CD4-positive, alpha-beta T cell treated with Interleukin-1 beta for 1 hour (primary cell): ENCODE results near the gene SERPINB1.

ENCODE experiments used
- DNase-seq, 2 donors: peaks; one replicate each; pipeline ENCODE4 v3.0.0-alpha.2; 2020 to 2022

The SERPINB1 gene

GRCh38 chr6:2790588-2791449 lies 50.8 kb downstream of the SERPINB1 start:
- peak; percentile 67 to 69 for DNase-seq

GRCh38 chr6:2786269-2786668 lies 55.4 kb downstream of the SERPINB1 start:
- DNase-seq, result no peak

DNA sequence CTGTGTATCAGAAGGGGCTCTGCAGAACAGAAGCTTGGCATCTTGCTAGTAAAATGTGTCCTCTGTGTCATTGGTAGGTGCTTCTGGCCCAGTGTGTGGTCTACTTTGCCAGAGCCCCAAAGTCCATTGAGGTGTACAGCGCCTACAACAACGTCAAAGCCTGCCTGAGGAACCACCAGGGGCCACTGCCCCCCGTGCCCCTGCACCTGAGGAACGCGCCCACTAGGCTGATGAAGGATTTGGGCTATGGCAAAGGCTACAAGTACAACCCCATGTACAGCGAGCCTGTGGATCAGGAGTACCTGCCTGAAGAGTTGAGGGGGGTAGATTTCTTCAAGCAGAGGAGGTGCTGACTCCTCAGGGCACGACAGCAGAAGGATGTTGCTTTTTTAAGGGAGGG lies 56.7 kb downstream of the SERPINB1 start:
- DNase-seq, result no peak

- no peak for DNase-seq
Measured at GRCh38 chr6:2784061-2784460, 57.6 kb downstream of the SERPINB1 start.

DNA sequence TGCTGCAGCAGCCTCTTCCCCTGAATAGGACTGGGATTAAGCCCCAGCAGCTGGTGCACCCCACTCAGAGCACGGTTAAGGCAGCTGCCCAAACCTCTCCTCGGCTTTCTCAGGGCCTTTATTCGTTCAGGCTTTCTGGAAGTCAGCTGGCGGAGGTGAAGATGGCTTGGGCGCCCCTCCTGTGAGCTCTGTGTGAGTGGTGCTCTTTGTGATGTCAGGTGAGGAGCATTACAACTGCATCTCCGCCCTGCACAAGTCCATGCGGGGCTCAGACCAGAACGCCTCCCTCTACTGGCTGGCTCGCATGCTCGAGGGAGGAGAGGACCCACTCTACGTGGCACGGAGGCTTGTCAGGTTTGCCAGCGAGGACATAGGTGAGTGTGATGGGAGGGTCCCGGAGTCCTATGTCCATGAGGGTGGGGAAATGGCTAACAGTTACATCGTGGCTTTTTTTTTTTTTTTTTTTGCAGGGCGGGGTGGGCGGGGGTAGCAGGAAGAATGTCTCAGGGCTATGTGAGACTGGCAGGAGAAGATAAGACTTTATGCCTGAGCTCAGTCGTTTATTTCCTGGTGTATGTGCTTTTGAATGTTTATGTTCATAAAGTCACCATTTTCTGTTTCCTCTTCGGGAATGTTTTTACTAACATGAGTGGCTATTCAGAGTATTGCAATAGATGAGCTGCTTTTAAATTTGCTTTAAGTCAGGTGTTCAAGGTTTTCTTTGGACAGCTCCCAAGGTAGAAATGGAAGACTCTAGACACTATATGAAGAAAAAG lies 58.3 kb downstream of the SERPINB1 start:
- DNase-seq, result no peak

DNA sequence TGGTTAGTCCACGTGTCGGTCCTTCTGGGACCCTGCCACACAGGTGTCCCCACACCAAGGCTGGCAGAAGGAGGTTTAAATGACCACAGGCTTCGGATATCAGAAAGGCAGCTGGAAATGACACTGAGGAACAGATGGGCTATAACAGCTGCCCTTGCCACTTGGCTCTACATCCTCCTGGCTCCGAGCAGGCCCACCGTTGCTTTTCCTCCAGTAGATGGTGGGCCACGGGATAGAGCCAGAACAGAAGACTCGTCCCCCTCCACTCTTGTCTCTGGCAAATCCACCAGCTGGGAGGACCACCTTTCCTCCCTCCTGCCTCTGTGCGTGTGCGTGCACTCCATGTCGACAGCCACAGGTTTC lies 58.9 kb downstream of the SERPINB1 start:
- DNase-seq, result no peak

DNA sequence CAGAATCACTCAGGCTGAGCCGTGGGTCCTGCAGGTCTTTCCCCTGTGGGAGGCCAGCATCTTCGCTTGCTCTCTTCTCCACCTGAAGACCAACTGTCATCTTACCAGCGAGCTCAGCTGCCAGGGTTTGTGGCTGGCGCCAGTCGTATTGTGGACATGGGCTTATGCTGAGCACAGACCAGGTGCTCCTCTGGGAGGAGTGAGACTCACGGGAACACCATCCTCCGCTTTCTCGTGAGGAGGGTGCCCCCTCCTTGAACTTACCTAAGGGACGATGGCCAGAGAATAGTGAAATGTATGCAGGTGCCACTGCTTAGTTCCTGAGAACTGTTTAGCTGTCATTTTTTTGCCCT lies 59.3 kb downstream of the SERPINB1 start:
- DNase-seq, result no peak
